C4-2B (cell line): ENCODE data around the gene CACNA1B.

Source experiments
- CTCF ChIP-seq: fragments of 450-650 bp; conservative IDR thresholded peaks from 2 replicates; pipeline ENCODE4 v1.5.1; 2017; ENCODE audit warnings: mild to moderate bottlenecking
- ZFX ChIP-seq: fragments of 450-650 bp; IDR thresholded peaks from 2 replicates; pipeline ENCODE4 v1.6.1; 2017

DNA sequence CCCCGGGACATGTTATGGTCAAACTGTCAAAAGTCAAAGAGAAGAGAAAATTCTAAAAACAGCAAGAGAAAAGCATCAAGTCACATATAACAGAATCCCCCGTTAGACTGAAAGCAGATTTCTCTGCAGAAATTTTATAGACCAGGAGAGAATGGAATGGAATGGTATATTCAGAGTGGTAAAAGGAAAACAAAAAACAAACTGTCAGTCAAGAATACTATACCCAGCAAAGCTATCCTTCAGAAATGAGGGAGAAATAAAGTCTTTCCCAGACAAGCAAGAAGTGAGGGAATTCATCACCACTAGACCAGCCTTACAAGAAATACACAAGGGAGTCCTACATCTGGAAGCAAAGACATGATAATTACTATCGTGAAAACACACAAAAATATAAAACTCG lies 208.0 kb downstream of the CACNA1B start:
- TF ChIP-seq CTCF, result no peak
- TF ChIP-seq ZFX, result no peak
